Fibroblast of pulmonary artery (primary cell): ENCODE data around the gene IQCH.
"Not testable (repeated sequence)": the region's sequence is repeated elsewhere in the genome, so short reads cannot be mapped to it uniquely, and the experiment has no call there.

Source experiments
- DNase-seq: peaks from one replicate; pipeline ENCODE4 v3.0.0-alpha.2; 2010; ENCODE audit warnings: low read depth
- H3K4me3 ChIP-seq: replicated peaks from 2 replicates; pipeline ENCODE4 v1.5.1; 2011; ENCODE audit warnings: low read depth, mild to moderate bottlenecking, control low read depth, low read length, moderate library complexity
- CTCF ChIP-seq: IDR thresholded peaks from 2 replicates; pipeline ENCODE4 v1.5.1; 2011; ENCODE audit warnings: mild to moderate bottlenecking, control low read depth, low read length, inconsistent platforms; ENCODE audit errors: missing control alignments

Gene IQCH

GRCh38 chr15:67256051-67256450 is 1.5 kb downstream of the IQCH start:
- H3K4me3 ChIP-seq: no peak overlapping the region
- no peak for TF ChIP-seq CTCF
- DNase-seq: no peak

- H3K4me3 ChIP-seq, DNase-seq: not testable (repeated sequence)
These were observed 3.8 kb downstream of the IQCH start for GRCh38 chr15:67258412-67258811.

- no peak for DNase-seq
- TF ChIP-seq CTCF: no peak
- H3K4me3 ChIP-seq: no peak overlapping the region
These were observed 4.8 kb downstream of the IQCH start for GRCh38 chr15:67259379-67259778.

GRCh38 chr15:67259806-67260205 is 5.2 kb downstream of the IQCH start:
- H3K4me3 ChIP-seq: no peak overlapping the region
- no peak for DNase-seq
- TF ChIP-seq CTCF: no peak

GRCh38 chr15:67266870-67267269 is 12.3 kb downstream of the IQCH start:
- TF ChIP-seq CTCF: no peak
- no peak overlapping the region for H3K4me3 ChIP-seq
- DNase-seq: no peak

- no peak overlapping the region for H3K4me3 ChIP-seq
- DNase-seq: no peak
- no peak for TF ChIP-seq CTCF
These were observed 12.9 kb downstream of the IQCH start for GRCh38 chr15:67267440-67267839.

- no peak for TF ChIP-seq CTCF
- no peak for DNase-seq
- no peak overlapping the region for H3K4me3 ChIP-seq
These were observed 13.7 kb downstream of the IQCH start for GRCh38 chr15:67267951-67268941.
